PC-3 (cell line): ENCODE data around the gene RCAN1.

ENCODE experiments used
- EZH2phosphoT487 ChIP-seq: fragments of 300-600 bp; sonication (generic); IDR thresholded peaks from 2 replicates; pipeline ENCODE4 v1.6.1; 2018; ENCODE audit warnings: mild to moderate bottlenecking, antibody characterized with exemption, low read length, borderline replicate concordance
- TF ChIP-seq, protein P1 (sequence below): fragments of 300-600 bp; sonication (generic); conservative IDR thresholded peaks from 2 replicates; pipeline ENCODE4 v1.5.1; 2017; ENCODE audit warnings: antibody characterized with exemption, low read depth, mild to moderate bottlenecking, low read length

DNA sequence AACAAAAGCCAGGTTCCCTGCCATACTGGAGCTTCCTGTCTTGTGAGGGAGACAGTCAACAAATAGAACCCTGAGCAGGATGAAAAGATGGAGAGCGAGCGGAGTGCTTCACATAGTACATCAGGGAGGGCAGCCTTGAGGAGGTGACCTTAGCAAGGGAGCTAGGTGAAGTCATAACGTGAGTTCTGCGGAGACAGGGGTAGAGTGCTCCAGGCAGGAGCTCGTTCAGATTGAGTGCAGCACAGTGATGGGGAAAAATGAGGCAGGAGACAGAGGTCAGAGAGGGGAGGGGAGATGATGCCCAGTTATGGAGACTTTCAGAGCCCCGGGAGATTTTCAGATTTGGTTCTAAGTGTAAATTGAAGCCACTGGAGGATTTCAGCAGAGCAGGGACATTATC lies 38.6 kb upstream of the RCAN1 start:
- TF ChIP-seq, protein P1, sequence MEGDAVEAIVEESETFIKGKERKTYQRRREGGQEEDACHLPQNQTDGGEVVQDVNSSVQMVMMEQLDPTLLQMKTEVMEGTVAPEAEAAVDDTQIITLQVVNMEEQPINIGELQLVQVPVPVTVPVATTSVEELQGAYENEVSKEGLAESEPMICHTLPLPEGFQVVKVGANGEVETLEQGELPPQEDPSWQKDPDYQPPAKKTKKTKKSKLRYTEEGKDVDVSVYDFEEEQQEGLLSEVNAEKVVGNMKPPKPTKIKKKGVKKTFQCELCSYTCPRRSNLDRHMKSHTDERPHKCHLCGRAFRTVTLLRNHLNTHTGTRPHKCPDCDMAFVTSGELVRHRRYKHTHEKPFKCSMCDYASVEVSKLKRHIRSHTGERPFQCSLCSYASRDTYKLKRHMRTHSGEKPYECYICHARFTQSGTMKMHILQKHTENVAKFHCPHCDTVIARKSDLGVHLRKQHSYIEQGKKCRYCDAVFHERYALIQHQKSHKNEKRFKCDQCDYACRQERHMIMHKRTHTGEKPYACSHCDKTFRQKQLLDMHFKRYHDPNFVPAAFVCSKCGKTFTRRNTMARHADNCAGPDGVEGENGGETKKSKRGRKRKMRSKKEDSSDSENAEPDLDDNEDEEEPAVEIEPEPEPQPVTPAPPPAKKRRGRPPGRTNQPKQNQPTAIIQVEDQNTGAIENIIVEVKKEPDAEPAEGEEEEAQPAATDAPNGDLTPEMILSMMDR, result no peak
- no peak for TF ChIP-seq EZH2phosphoT487
